Neural cell (in vitro differentiated cells): ENCODE measurements around the gene SEPTIN5. TPM values are rescaled to one million over a fixed set of nuclear protein-coding genes. Genes with fewer than 3 reads are reported as not detected.

Experiments
- H2AFZ ChIP-seq: fragments of 200-600, 300-800 bp; sonication (generic), shearing (Covaris generic); 2 replicates; pipeline ENCODE4 v1.6.0; 2014; ENCODE audit warnings: low read depth, mild to moderate bottlenecking, antibody characterized with exemption, low read length, moderate library complexity
- H3F3A ChIP-seq: fragments of 200-600 bp; shearing (Covaris generic); 2 replicates; pipeline ENCODE4 v1.6.1; 2016; ENCODE audit warnings: mild to moderate bottlenecking, moderate library complexity, mixed read lengths, antibody characterized with exemption, low read length; ENCODE audit not compliant: insufficient read depth, poor library complexity, severe bottlenecking
- H3K27ac ChIP-seq: fragments of 200-600, 300-800 bp; sonication (generic), shearing (Covaris generic); 2 replicates; pipeline ENCODE4 v1.5.1; 2014; ENCODE audit warnings: mild to moderate bottlenecking, low read length, moderate library complexity
- H3K27me3 ChIP-seq: fragments of 300-800, 200-600 bp; sonication (generic), shearing (Covaris generic); 2 replicates; pipeline ENCODE4 v1.6.0; 2014; ENCODE audit warnings: mild to moderate bottlenecking, low read depth, low read length, moderate library complexity; ENCODE audit not compliant: insufficient read depth
- H3K36me3 ChIP-seq: fragments of 300-800, 200-600 bp; sonication (generic), shearing (Covaris generic); 2 replicates; pipeline ENCODE4 v1.5.1; 2014; ENCODE audit warnings: mild to moderate bottlenecking, antibody characterized with exemption, low read length, moderate library complexity; ENCODE audit not compliant: insufficient read depth
- H3K4me2 ChIP-seq: fragments of 300-800, 200-600 bp; sonication (generic), shearing (Covaris generic); 2 replicates; pipeline ENCODE4 v1.6.0; 2014; ENCODE audit warnings: mild to moderate bottlenecking, low read length
- H3K4me3 ChIP-seq: fragments of 300-800, 200-600 bp; sonication (generic), shearing (Covaris generic); 2 replicates; pipeline ENCODE4 v1.5.1; 2014; ENCODE audit warnings: mild to moderate bottlenecking, low read length, moderate library complexity
- H3K79me2 ChIP-seq: fragments of 200-600 bp; shearing (Covaris generic); replicated peaks from 2 replicates; pipeline ENCODE4 v1.6.0; 2014; ENCODE audit warnings: mild to moderate bottlenecking, low read length, moderate library complexity; ENCODE audit not compliant: insufficient read depth
- H3K9ac ChIP-seq: fragments of 300-800, 200-600 bp; sonication (generic), shearing (Covaris generic); 2 replicates; pipeline ENCODE4 v1.6.1; 2016; ENCODE audit warnings: mild to moderate bottlenecking, low read length, mixed read lengths
- H3K9me2 ChIP-seq: fragments of 200-600 bp; shearing (Covaris generic); 2 replicates; pipeline ENCODE4 v1.6.1; 2016; ENCODE audit warnings: mild to moderate bottlenecking, low read length, mixed read lengths; ENCODE audit not compliant: insufficient read depth
- H3K9me3 ChIP-seq: fragments of 200-600, 300-800 bp; sonication (generic), shearing (Covaris generic); 2 replicates; pipeline ENCODE4 v1.6.1; 2016; ENCODE audit warnings: mild to moderate bottlenecking, mixed run types, low read length, moderate library complexity, mixed read lengths
- H4K20me1 ChIP-seq: fragments of 200-600 bp; shearing (Covaris generic); 2 replicates; pipeline ENCODE4 v1.6.1; 2016; ENCODE audit warnings: mild to moderate bottlenecking, mixed run types; ENCODE audit not compliant: insufficient read depth
- CTCF ChIP-seq: fragments of 450-650 bp; IDR thresholded peaks from 2 replicates; pipeline ENCODE4 v1.5.1; 2014; ENCODE audit warnings: antibody characterized with exemption, mild to moderate bottlenecking, moderate library complexity; ENCODE audit not compliant: poor library complexity, severe bottlenecking
- EP300 ChIP-seq: fragments of 450-650 bp; conservative IDR thresholded peaks from 2 replicates; pipeline ENCODE4 v1.6.1; 2014; ENCODE audit warnings: antibody characterized with exemption, mild to moderate bottlenecking, moderate library complexity; ENCODE audit not compliant: poor library complexity, severe bottlenecking
- EZH2 ChIP-seq: fragments of 200-600, 300-800 bp; shearing (Covaris generic), sonication (generic); IDR thresholded peaks from 2 replicates; pipeline ENCODE4 v1.6.1; 2014; ENCODE audit warnings: antibody characterized with exemption, low read length, borderline replicate concordance, mild to moderate bottlenecking; ENCODE audit not compliant: insufficient read depth, poor library complexity, severe bottlenecking
- MXI1 ChIP-seq: fragments of 450-650 bp; conservative IDR thresholded peaks from 2 replicates; pipeline ENCODE4 v1.6.1; 2014; ENCODE audit warnings: antibody characterized with exemption, mild to moderate bottlenecking; ENCODE audit not compliant: poor library complexity, severe bottlenecking
- POLR2AphosphoS5 ChIP-seq: IDR thresholded peaks from 2 replicates; pipeline ENCODE4 v1.6.1; 2012
- RAD21 ChIP-seq: fragments of 450-650 bp; conservative IDR thresholded peaks from 2 replicates; pipeline ENCODE4 v1.6.1; 2014; ENCODE audit warnings: antibody characterized with exemption, mild to moderate bottlenecking, moderate library complexity
- REST ChIP-seq: IDR thresholded peaks from 2 replicates; pipeline ENCODE4 v1.6.1; 2012; ENCODE audit warnings: borderline replicate concordance
- SMC3 ChIP-seq: fragments of 450-650 bp; conservative IDR thresholded peaks from 2 replicates; pipeline ENCODE4 v1.6.1; 2014; ENCODE audit warnings: antibody characterized with exemption, mild to moderate bottlenecking, moderate library complexity; ENCODE audit not compliant: poor library complexity
- TAF1 ChIP-seq: IDR thresholded peaks from 2 replicates; pipeline ENCODE4 v1.6.1; 2012; ENCODE audit warnings: low read depth
- polyA plus RNA-seq: library from polyadenylated mRNA; depleted of rRNA; stranded (reverse); fragments of >200 nt; gene quantifications from 2 replicates; pipeline ENCODE4 v1.2.3, GENCODE V29; 2014

Gene SEPTIN5
- polyA plus RNA-seq, 1 donor from 2014 or later = 166 TPM

- Histone ChIP-seq H3K27ac (no peak overlapping the region), H3K4me3 (no peak overlapping the region), H3K9me3 (no peaks in the 10 kb centered on the region), H3K9me2 (no peaks in the 10 kb centered on the region), H3K4me2 (no peak overlapping the region), H4K20me1 (peaks cover 3% of the 10 kb centered on the region), H3K9ac (no peak overlapping the region), H3K79me2 (no peaks in the 10 kb centered on the region), H3K36me3 (no peaks in the 10 kb centered on the region), H2AFZ (no peak overlapping the region), H3F3A (no peaks in the 10 kb centered on the region), H3K27me3 (peaks cover 45% of the 10 kb centered on the region)
- TF ChIP-seq EZH2 (no peak), REST (no peak), EP300 (no peak), TAF1 (no peak), MXI1 (no peak), RAD21 (no peak), CTCF (no peak), POLR2AphosphoS5 (no peak), SMC3 (no peak)
Measured at GRCh38 chr22:19728836-19729235, 14.5 kb downstream of the SEPTIN5 start.

GRCh38 chr22:19729507-19729906 is 15.2 kb downstream of the SEPTIN5 start:
- Histone ChIP-seq H3K79me2 (no peaks in the 10 kb centered on the region), H2AFZ (no peak overlapping the region), H4K20me1 (peaks cover 3% of the 10 kb centered on the region), H3K27ac (no peak overlapping the region), H3K9me3 (no peaks in the 10 kb centered on the region), H3K9ac (no peak overlapping the region), H3K9me2 (no peaks in the 10 kb centered on the region), H3F3A (no peaks in the 10 kb centered on the region), H3K4me2 (no peak overlapping the region), H3K27me3 (peaks cover 41% of the 10 kb centered on the region), H3K36me3 (no peaks in the 10 kb centered on the region), H3K4me3 (no peak overlapping the region)
- TF ChIP-seq POLR2AphosphoS5 (no peak), CTCF (no peak), MXI1 (no peak), TAF1 (no peak), SMC3 (no peak), EZH2 (no peak), EP300 (no peak), RAD21 (no peak), REST (no peak)
